H9 (cell line): ENCODE data around the gene DCBLD1. TPM values are rescaled to one million over a fixed set of nuclear protein-coding genes. Genes with fewer than 3 reads are reported as not detected.

Source experiments
- DNase-seq: peaks from one replicate; pipeline ENCODE4 v3.0.0-alpha.2; 2017
- H2AFZ ChIP-seq: one replicate; pipeline ENCODE4 v1.6.1; 2013; ENCODE audit warnings: mild to moderate bottlenecking, low read length, control low read depth, moderate library complexity
- H2AK5ac ChIP-seq: 2 replicates; pipeline ENCODE4 v1.6.1; 2013; ENCODE audit warnings: low read length, control low read depth, mixed read lengths; ENCODE audit not compliant: insufficient read length
- H2BK120ac ChIP-seq: one replicate; pipeline ENCODE4 v1.6.1; 2013; ENCODE audit warnings: low read depth, mild to moderate bottlenecking, low read length, control low read depth, inconsistent platforms; ENCODE audit not compliant: poor library complexity, severe bottlenecking
- H2BK12ac ChIP-seq: 2 replicates; pipeline ENCODE4 v1.6.1; 2013; ENCODE audit warnings: low read length, control low read depth, mixed read lengths, low read depth; ENCODE audit not compliant: insufficient read length
- H2BK15ac ChIP-seq: 2 replicates; pipeline ENCODE4 v1.6.1; 2013; ENCODE audit warnings: low read depth, low read length, control low read depth
- H2BK20ac ChIP-seq: one replicate; pipeline ENCODE4 v1.6.1; 2013; ENCODE audit warnings: low read depth, mild to moderate bottlenecking, low read length, control low read depth, inconsistent platforms; ENCODE audit not compliant: poor library complexity, severe bottlenecking
- H2BK5ac ChIP-seq: 2 replicates; pipeline ENCODE4 v1.6.1; 2013; ENCODE audit warnings: low read length, control low read depth, mixed read lengths; ENCODE audit not compliant: insufficient read length
- H3K14ac ChIP-seq: 2 replicates; pipeline ENCODE4 v1.6.1; 2013; ENCODE audit warnings: low read length, control low read depth; ENCODE audit not compliant: insufficient read depth
- H3K18ac ChIP-seq: 2 replicates; pipeline ENCODE4 v1.6.1; 2013; ENCODE audit warnings: low read depth, mild to moderate bottlenecking, mixed read lengths, low read length, control low read depth; ENCODE audit not compliant: insufficient read length
- H3K23ac ChIP-seq: 2 replicates; pipeline ENCODE4 v1.6.1; 2013; ENCODE audit warnings: low read length, control low read depth, mixed read lengths, low read depth; ENCODE audit not compliant: insufficient read length
- H3K23me2 ChIP-seq: 2 replicates; pipeline ENCODE4 v1.6.1; 2013; ENCODE audit warnings: low read depth, mild to moderate bottlenecking, mixed read lengths, low read length, control low read depth; ENCODE audit not compliant: insufficient read length, poor library complexity, severe bottlenecking
- H3K27ac ChIP-seq: 2 replicates; pipeline ENCODE4 v1.5.1; 2013; ENCODE audit warnings: low read length, control low read depth, mixed read lengths, low read depth; ENCODE audit not compliant: insufficient read length
- H3K27me3 ChIP-seq: 2 replicates; pipeline ENCODE4 v1.6.1; 2013; ENCODE audit warnings: low read length, control low read depth, inconsistent platforms; ENCODE audit not compliant: insufficient read depth
- H3K4ac ChIP-seq: 2 replicates; pipeline ENCODE4 v1.6.1; 2013; ENCODE audit warnings: low read depth, mild to moderate bottlenecking, control low read depth, inconsistent platforms, low read length, moderate library complexity
- H3K4me1 ChIP-seq: 2 replicates; pipeline ENCODE4 v1.6.1; 2013; ENCODE audit warnings: low read length, control low read depth, inconsistent platforms; ENCODE audit not compliant: insufficient read depth
- H3K4me2 ChIP-seq: 2 replicates; pipeline ENCODE4 v1.6.1; 2013; ENCODE audit warnings: low read length, control low read depth, mixed read lengths; ENCODE audit not compliant: insufficient read length, insufficient read depth
- H3K56ac ChIP-seq: 2 replicates; pipeline ENCODE4 v1.6.1; 2013; ENCODE audit warnings: low read depth, mild to moderate bottlenecking, mixed read lengths, low read length, control low read depth; ENCODE audit not compliant: insufficient read length
- H3K79me1 ChIP-seq: 2 replicates; pipeline ENCODE4 v1.6.1; 2013; ENCODE audit warnings: low read depth, mild to moderate bottlenecking, moderate library complexity, low read length, control low read depth, inconsistent platforms; ENCODE audit not compliant: insufficient read depth, poor library complexity, severe bottlenecking
- H3K79me2 ChIP-seq: 2 replicates; pipeline ENCODE4 v1.6.1; 2013; ENCODE audit warnings: low read length, control low read depth, inconsistent platforms; ENCODE audit not compliant: insufficient read depth
- H3K9ac ChIP-seq: 2 replicates; pipeline ENCODE4 v1.6.1; 2013; ENCODE audit warnings: low read length, control low read depth, mixed read lengths; ENCODE audit not compliant: insufficient read length; ENCODE audit errors: extremely low read depth
- H3K9me3 ChIP-seq: one replicate; pipeline ENCODE4 v1.6.1; 2013; ENCODE audit warnings: low read depth, low read length, inconsistent platforms; ENCODE audit not compliant: control insufficient read depth
- H3T11ph ChIP-seq: one replicate; pipeline ENCODE4 v1.6.1; 2013; ENCODE audit warnings: mild to moderate bottlenecking, low read length, control low read depth, inconsistent platforms
- H4K20me1 ChIP-seq: one replicate; pipeline ENCODE4 v1.6.1; 2013; ENCODE audit not compliant: control insufficient read depth, insufficient read length, insufficient read depth
- H4K5ac ChIP-seq: 2 replicates; pipeline ENCODE4 v1.6.1; 2013; ENCODE audit warnings: low read depth, mild to moderate bottlenecking, mixed read lengths, low read length, control low read depth; ENCODE audit not compliant: insufficient read length
- H4K8ac ChIP-seq: replicated peaks from 2 replicates; pipeline ENCODE4 v1.6.1; 2013; ENCODE audit warnings: low read length, control low read depth, mixed read lengths, low read depth; ENCODE audit not compliant: insufficient read length
- H4K91ac ChIP-seq: 2 replicates; pipeline ENCODE4 v1.6.1; 2013; ENCODE audit warnings: low read depth, mild to moderate bottlenecking, moderate library complexity, mixed read lengths, low read length, control low read depth; ENCODE audit not compliant: insufficient read length
- H3K27ac Mint-ChIP-seq, 3 experiments: 2 replicates in 2 of 3; 3 replicates in 1 of 3; pipeline ENCODE4 v1.8.0; 2020 to 2021; ENCODE audit warnings: mixed read lengths in 3 of 3, mild to moderate bottlenecking in 1 of 3, moderate library complexity in 1 of 3
- H3K27me3 Mint-ChIP-seq: 2 replicates; pipeline ENCODE4 v1.8.0; 2021; ENCODE audit warnings: low read depth, mild to moderate bottlenecking, moderate library complexity, mixed read lengths
- H3K36me3 Mint-ChIP-seq, 3 experiments: 2 replicates in 2 of 3; 3 replicates in 1 of 3; pipeline ENCODE4 v1.8.0; 2020 to 2021; ENCODE audit warnings: low read depth in 3 of 3, mixed read lengths in 3 of 3; ENCODE audit not compliant: insufficient read depth in 1 of 3
- H3K4me1 Mint-ChIP-seq, 2 experiments: 2 replicates each; pipeline ENCODE4 v1.8.0; 2020; ENCODE audit warnings: mixed read lengths in 2 of 2
- H3K4me3 Mint-ChIP-seq, 2 experiments: 2 replicates in 1 of 2; 3 replicates in 1 of 2; pipeline ENCODE4 v1.8.0; 2020 to 2021; ENCODE audit warnings: mild to moderate bottlenecking in 2 of 2, mixed read lengths in 2 of 2, moderate library complexity in 1 of 2
- H3K9me3 Mint-ChIP-seq, 2 experiments: 2 replicates in 1 of 2; 3 replicates in 1 of 2; pipeline ENCODE4 v1.8.0; 2020; ENCODE audit warnings: mild to moderate bottlenecking in 2 of 2, mixed read lengths in 2 of 2, moderate library complexity in 1 of 2
- WGBS: extraction: QIAGEN DNeasy Blood & Tissue Kit; methylation state at CpG from one replicate; pipeline ENCODE4 v1.1.7; 2013; ENCODE audit warnings: missing lambda C conversion rate, low lambda C conversion rate, mixed read lengths; ENCODE audit not compliant: insufficient read length; ENCODE audit errors: extremely low coverage; 5-methylcytosine and 5-hydroxymethylcytosine counted together
- total RNA-seq: library from RNA; stranded (reverse); gene quantifications from 2 replicates; pipeline ENCODE4 v1.2.1, GENCODE V29; 2021
- TF ChIP-seq, protein P1 (sequence below): fragments of 200-600 bp; sonication (generic); conservative IDR thresholded peaks from 3 replicates; pipeline ENCODE4 v1.8.0; 2021; ENCODE audit warnings: antibody characterized with exemption, mild to moderate bottlenecking

DCBLD1 gene
- total RNA-seq, 1 experiment from 2014 or later, result 10.1 TPM

DNA sequence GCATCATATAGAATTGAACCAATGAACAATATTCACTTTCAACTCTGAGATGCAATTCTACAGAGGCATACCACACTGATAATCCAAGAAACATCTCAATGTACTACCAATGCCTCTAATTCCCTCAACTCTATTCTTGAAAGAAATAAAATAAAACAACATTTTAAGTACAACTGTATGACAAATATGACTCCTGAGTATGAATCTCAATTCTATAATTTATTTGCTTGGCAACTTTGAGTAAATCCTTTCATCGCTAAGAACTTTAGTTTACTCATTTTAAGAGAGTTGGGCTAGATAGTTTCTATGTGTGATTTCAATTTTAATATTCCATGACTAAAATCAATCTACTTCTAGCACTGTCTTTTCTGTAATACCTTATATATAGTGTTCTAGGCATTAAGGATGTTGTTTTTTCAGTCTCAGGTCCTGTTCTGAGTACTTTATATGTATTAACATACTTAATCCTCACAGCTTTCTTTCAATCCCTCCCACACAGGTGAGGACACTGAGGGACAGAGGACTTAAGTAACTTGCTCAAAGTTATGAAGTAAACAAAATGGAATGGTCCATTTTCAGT is 86.4 kb downstream of the DCBLD1 start:
- H3K79me1 ChIP-seq, result no peaks in the 10 kb centered on the region
- no peak overlapping the region for H2BK15ac ChIP-seq
- no peak overlapping the region for H2AK5ac ChIP-seq
- H3K56ac ChIP-seq, result no peak overlapping the region
- no peak overlapping the region for H3K18ac ChIP-seq
- no peak overlapping the region for H3K9ac ChIP-seq
- H2BK120ac ChIP-seq, result no peak overlapping the region
- H3K27ac ChIP-seq, result no peak overlapping the region
- no peak overlapping the region for H3K23ac ChIP-seq
- H3K23me2 ChIP-seq, result no peaks in the 10 kb centered on the region
- no peaks in the 10 kb centered on the region for H4K20me1 ChIP-seq
- H2BK5ac ChIP-seq, result no peak overlapping the region
- no peak overlapping the region for H2AFZ ChIP-seq
- Mint-ChIP-seq H3K4me3 (no peak overlapping the region), H3K9me3 (no peaks in the 10 kb centered on the region), H3K36me3 (peaks cover 6 to 27% (median 20%) of the 10 kb centered on the region in 3 experiments; a peak in 5 of 7 replicates), H3K27ac (no peak overlapping the region), H3K4me1 (peaks cover 2 to 5% of the 10 kb centered on the region in 2 experiments; a peak in 1 of 4 replicates), H3K27me3 (no peaks in the 10 kb centered on the region)
- H3K14ac ChIP-seq, result no peak overlapping the region
- no peak overlapping the region for H2BK20ac ChIP-seq
- no peaks in the 10 kb centered on the region for H3K9me3 ChIP-seq
- no peak overlapping the region for H3K4ac ChIP-seq
- no peaks in the 10 kb centered on the region for H3K27me3 ChIP-seq
- WGBS, result no CpG with 5 or more reads among the region's 1 CpG
- H3K79me2 ChIP-seq, result no peaks in the 10 kb centered on the region
- H4K5ac ChIP-seq, result no peak overlapping the region
- no peak for DNase-seq
- no peak overlapping the region for H2BK12ac ChIP-seq
- TF ChIP-seq, protein P1, sequence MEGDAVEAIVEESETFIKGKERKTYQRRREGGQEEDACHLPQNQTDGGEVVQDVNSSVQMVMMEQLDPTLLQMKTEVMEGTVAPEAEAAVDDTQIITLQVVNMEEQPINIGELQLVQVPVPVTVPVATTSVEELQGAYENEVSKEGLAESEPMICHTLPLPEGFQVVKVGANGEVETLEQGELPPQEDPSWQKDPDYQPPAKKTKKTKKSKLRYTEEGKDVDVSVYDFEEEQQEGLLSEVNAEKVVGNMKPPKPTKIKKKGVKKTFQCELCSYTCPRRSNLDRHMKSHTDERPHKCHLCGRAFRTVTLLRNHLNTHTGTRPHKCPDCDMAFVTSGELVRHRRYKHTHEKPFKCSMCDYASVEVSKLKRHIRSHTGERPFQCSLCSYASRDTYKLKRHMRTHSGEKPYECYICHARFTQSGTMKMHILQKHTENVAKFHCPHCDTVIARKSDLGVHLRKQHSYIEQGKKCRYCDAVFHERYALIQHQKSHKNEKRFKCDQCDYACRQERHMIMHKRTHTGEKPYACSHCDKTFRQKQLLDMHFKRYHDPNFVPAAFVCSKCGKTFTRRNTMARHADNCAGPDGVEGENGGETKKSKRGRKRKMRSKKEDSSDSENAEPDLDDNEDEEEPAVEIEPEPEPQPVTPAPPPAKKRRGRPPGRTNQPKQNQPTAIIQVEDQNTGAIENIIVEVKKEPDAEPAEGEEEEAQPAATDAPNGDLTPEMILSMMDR, result no peak
- no peak overlapping the region for H4K8ac ChIP-seq
- no peak overlapping the region for H3K4me2 ChIP-seq
- no peaks in the 10 kb centered on the region for H3K4me1 ChIP-seq
- H3T11ph ChIP-seq, result no peak overlapping the region
- H4K91ac ChIP-seq, result no peak overlapping the region
